Tibial nerve (tissue), 4 donors: ENCODE measurements around the gene CAP1. TPM values are rescaled to one million over a fixed set of nuclear protein-coding genes. Genes with fewer than 3 reads are reported as not detected.
"Not testable (repeated sequence)": the region's sequence is repeated elsewhere in the genome, so short reads cannot be mapped to it uniquely, and the experiment has no call there.

ENCODE experiments used
- DNase-seq, 2 donors: peaks; one replicate each; pipeline ENCODE4 v3.0.0-alpha.2; 2019; ENCODE audit warnings: low spot score in 2 of 2
- H3K27ac ChIP-seq, 4 donors: fragments of 200-600 bp; sonication (generic) in 3 of 4; one replicate each; pipeline ENCODE4 v1.5.1; 2017 to 2019; ENCODE audit warnings: mild to moderate bottlenecking in 1 of 4
- H3K27me3 ChIP-seq, 2 donors: fragments of 200-600 bp; sonication (generic) in 1 of 2; one replicate each; pipeline versions ENCODE4 v1.5.1 to v1.6.0; 2017 to 2019
- H3K36me3 ChIP-seq, 3 donors: fragments of 200-600 bp; sonication (generic); one replicate each; pipeline ENCODE4 v1.5.1; 2018 to 2019
- H3K4me1 ChIP-seq, 4 donors: fragments of 200-600 bp; sonication (generic) in 3 of 4; one replicate each; pipeline ENCODE4 v1.5.1; 2017 to 2019
- H3K4me3 ChIP-seq, 4 donors: fragments of 200-600 bp; sonication (generic) in 3 of 4; one replicate each; pipeline ENCODE4 v1.5.1; 2017 to 2019; ENCODE audit warnings: mild to moderate bottlenecking in 1 of 4, moderate library complexity in 1 of 4
- H3K9me3 ChIP-seq, 4 donors: fragments of 200-600 bp; sonication (generic) in 3 of 4; one replicate each; pipeline ENCODE4 v1.5.1; 2017 to 2019
- EP300 ChIP-seq, 2 donors: sonication (generic); formaldehyde crosslinking; IDR thresholded peaks; one replicate each; pipeline ENCODE4 v1.6.1; 2017; ENCODE audit warnings: antibody characterized with exemption in 2 of 2, mild to moderate bottlenecking in 1 of 2
- POLR2A ChIP-seq, 2 donors: fragments of 450-650 bp; IDR thresholded peaks; one replicate each; pipeline ENCODE4 v1.6.1; 2017; ENCODE audit warnings: antibody characterized with exemption in 2 of 2, mild to moderate bottlenecking in 2 of 2, moderate library complexity in 2 of 2
- WGBS, 2 donors: methylation state at CpG; one replicate each; pipeline ENCODE4 v1.1.5; 2018; 5-methylcytosine and 5-hydroxymethylcytosine counted together
- total RNA-seq, 4 donors: library from RNA; depleted of rRNA; stranded (reverse); fragments of >200 nt; gene quantifications; one replicate each; pipeline ENCODE4 v1.1.0, GENCODE V29; 2016
- TF ChIP-seq, protein P1 (sequence below), 5 experiments: fragments of 200-600 bp in 3 of 5; fragments of 450-650 bp in 2 of 5; sonication (generic) in 3 of 5; IDR thresholded peaks; one replicate each; pipeline ENCODE4 v1.5.1; 2016 to 2019; ENCODE audit warnings: antibody characterized with exemption in 5 of 5, mild to moderate bottlenecking in 3 of 5, moderate library complexity in 2 of 5

The CAP1 gene
- total RNA-seq, 4 donors from 2014 or later, result 210 to 281 (median 227) TPM

DNA sequence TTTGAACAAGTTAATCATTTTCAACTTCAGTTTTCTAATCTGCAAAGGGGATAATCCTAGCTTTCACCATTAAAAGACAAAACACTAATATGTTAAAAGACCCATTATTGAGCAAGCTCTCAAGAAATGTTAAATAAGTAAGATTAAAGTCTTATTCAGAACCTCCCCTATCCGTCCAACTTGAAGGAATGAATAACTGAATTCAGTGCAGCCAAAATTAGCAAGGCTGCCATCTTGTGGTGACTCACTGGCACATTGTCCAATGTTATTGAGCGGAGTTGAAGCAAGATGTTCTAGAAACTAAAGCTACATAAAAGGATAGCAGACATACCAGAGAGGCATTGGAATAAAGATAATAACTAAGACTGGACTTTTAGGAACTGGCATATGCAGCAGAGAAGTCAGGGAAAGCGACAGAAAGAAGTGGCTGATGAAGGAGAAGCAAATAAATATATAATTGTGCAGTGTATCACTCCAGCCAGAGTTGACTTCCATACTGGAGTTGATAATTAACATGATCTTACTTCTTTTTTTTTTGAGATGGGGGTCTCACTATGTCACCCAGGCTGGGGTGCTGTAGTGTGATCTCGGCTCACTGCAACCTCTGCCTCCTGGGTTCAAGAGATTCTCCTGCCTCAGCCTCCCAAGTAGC is 8.2 kb upstream of the CAP1 start:
- Histone ChIP-seq H3K9me3 (no peaks in the 10 kb centered on the region), H3K4me1 (peaks cover 0 to 37% (median 14%) of the 10 kb centered on the region in 4 donors), H3K36me3 (no peaks in the 10 kb centered on the region), H3K4me3 (no peak overlapping the region), H3K27ac (peak overlapping the region in 2 of 4 donors; percentile 23 to 53), H3K27me3 (no peaks in the 10 kb centered on the region)
- TF ChIP-seq EP300 (IDR thresholded peaks at IDR 0.05) (peak in 1 of 2 donors; percentile 22), POLR2A (IDR thresholded peaks at IDR 0.05) (no peak)
- TF ChIP-seq, protein P1, sequence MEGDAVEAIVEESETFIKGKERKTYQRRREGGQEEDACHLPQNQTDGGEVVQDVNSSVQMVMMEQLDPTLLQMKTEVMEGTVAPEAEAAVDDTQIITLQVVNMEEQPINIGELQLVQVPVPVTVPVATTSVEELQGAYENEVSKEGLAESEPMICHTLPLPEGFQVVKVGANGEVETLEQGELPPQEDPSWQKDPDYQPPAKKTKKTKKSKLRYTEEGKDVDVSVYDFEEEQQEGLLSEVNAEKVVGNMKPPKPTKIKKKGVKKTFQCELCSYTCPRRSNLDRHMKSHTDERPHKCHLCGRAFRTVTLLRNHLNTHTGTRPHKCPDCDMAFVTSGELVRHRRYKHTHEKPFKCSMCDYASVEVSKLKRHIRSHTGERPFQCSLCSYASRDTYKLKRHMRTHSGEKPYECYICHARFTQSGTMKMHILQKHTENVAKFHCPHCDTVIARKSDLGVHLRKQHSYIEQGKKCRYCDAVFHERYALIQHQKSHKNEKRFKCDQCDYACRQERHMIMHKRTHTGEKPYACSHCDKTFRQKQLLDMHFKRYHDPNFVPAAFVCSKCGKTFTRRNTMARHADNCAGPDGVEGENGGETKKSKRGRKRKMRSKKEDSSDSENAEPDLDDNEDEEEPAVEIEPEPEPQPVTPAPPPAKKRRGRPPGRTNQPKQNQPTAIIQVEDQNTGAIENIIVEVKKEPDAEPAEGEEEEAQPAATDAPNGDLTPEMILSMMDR (IDR thresholded peaks at IDR 0.05), result peak; percentile 49 to 67 (median 63)
- DNase-seq, result peak in 1 of 2 donors; percentile 63
- WGBS, 2 donors, result 37 to 38% methylated on average over 4 of the region's 4 CpGs

DNA sequence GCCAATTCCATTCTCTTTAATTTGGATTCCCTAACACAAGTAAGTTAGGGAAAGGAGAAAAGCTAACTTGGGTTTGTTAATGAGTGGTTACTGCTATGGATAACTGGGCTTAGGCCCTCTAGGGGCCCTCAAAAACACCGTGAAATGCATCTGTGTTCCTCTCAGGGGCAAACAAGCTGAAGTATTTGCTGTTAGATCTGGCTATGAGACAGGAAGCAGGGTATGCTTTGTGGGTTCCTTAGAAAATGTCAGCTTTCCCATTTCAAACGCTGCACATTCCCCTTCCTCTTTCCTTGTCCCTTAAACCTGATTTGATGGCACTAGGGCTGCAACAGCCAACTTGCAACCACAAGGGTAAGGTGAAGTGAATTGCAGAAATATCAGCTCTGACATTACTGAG is 5.7 kb upstream of the CAP1 start:
- Histone ChIP-seq H3K27me3 (no peaks in the 10 kb centered on the region), H3K9me3 (no peaks in the 10 kb centered on the region), H3K27ac (peak overlapping the region in 2 of 4 donors; percentile 60 to 68), H3K4me1 (peaks cover 0 to 56% (median 20%) of the 10 kb centered on the region in 4 donors), H3K4me3 (no peak overlapping the region), H3K36me3 (no peaks in the 10 kb centered on the region)
- WGBS, 2 donors, result 38 to 44% methylated on average over 2 of the region's 2 CpGs
- TF ChIP-seq POLR2A (IDR thresholded peaks at IDR 0.05), result no peak
- TF ChIP-seq, protein P1 (IDR thresholded peaks at IDR 0.05), result no peak
- TF ChIP-seq EP300 (IDR thresholded peaks at IDR 0.05), result no peak
- DNase-seq, result no peak

DNA sequence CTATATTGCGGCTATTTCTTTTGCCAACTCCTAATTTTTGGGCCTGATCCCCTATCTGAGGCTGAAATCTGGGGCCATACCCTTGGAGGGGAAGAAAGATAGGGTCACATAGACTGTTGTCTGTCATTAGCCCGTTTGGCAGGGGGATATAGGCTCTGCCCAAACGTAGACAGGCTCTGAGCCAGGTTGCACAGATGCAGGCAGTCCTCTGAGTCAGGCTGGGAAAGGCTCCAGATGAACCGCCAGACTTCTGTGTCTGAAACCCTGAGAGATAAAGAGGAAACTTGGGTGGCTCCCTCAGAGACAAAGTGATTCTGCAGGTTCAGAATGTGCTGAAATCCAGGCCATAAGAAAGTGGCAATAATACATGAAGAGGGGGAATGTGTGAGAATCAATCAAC is 4.0 kb upstream of the CAP1 start:
- Histone ChIP-seq H3K36me3 (no peaks in the 10 kb centered on the region), H3K9me3 (no peaks in the 10 kb centered on the region), H3K4me3 (no peak overlapping the region), H3K27ac (peak overlapping the region in 3 of 4 donors; percentile 37 to 60 (median 41)), H3K27me3 (no peaks in the 10 kb centered on the region), H3K4me1 (peaks cover 0 to 53% (median 18%) of the 10 kb centered on the region in 4 donors)
- TF ChIP-seq POLR2A (IDR thresholded peaks at IDR 0.05) (no peak), EP300 (IDR thresholded peaks at IDR 0.05) (no peak)
- TF ChIP-seq, protein P1 (IDR thresholded peaks at IDR 0.05), result no peak
- 23 to 27% methylated on average over 4 of the region's 4 CpGs for WGBS, 2 donors
- peak in 1 of 2 donors; percentile 34 for DNase-seq

GRCh38 chr1:40037254-40037653 is 3.3 kb upstream of the CAP1 start:
- WGBS, 2 donors, result 92 to 97% methylated on average over 8 of the region's 8 CpGs
- H3K4me1 ChIP-seq, result peaks cover 0 to 54% (median 25%) of the 10 kb centered on the region in 4 donors

GRCh38 chr1:40038697-40039096 is 1.8 kb upstream of the CAP1 start:
- Histone ChIP-seq H3K9me3 (no peaks in the 10 kb centered on the region), H3K36me3 (peaks cover 0 to 7% (median 0%) of the 10 kb centered on the region in 3 donors), H3K27me3 (no peaks in the 10 kb centered on the region), H3K4me1 (peaks cover 0 to 64% (median 31%) of the 10 kb centered on the region in 4 donors), H3K4me3 (no peak overlapping the region), H3K27ac (peak overlapping the region; percentile 96 to 100 (median 98))
- no peak for TF ChIP-seq EP300 (IDR thresholded peaks at IDR 0.05)
- no peak for DNase-seq
- WGBS, 2 donors, result 51 to 62% methylated on average over 3 of the region's 3 CpGs

More at GRCh38 chr1:40037254-40037653, 3.3 kb upstream of the CAP1 start:
- not testable (repeated sequence) for H3K27me3 ChIP-seq, H3K36me3 ChIP-seq, DNase-seq, H3K4me3 ChIP-seq, H3K9me3 ChIP-seq
- H3K27ac ChIP-seq, result peak overlapping the region in 2 of 4 donors; percentile 41 to 60

- TF ChIP-seq, protein P1 (IDR thresholded peaks at IDR 0.05), result peak in 2 of 5 experiments; percentile 21 to 34
- TF ChIP-seq EP300 (IDR thresholded peaks at IDR 0.05), result no peak
- DNase-seq, result peak in 1 of 2 donors; percentile 44
- Histone ChIP-seq H3K27ac (peak overlapping the region; percentile 96 to 100 (median 98)), H3K27me3 (no peaks in the 10 kb centered on the region), H3K4me3 (peak overlapping the region; percentile 62 to 96 (median 84)), H3K4me1 (peaks cover 0 to 70% (median 33%) of the 10 kb centered on the region in 4 donors), H3K9me3 (no peaks in the 10 kb centered on the region), H3K36me3 (peaks cover 0 to 7% (median 0%) of the 10 kb centered on the region in 3 donors)
- whole genome bisulfite sequencing, 2 donors, result 1% methylated on average over 10 of the region's 10 CpGs
Measured at GRCh38 chr1:40039245-40039756, 1.2 kb upstream of the CAP1 start.
